ENCODE measurements around the gene RNF25. TPM values are rescaled to one million over a fixed set of nuclear protein-coding genes. Genes with fewer than 3 reads are reported as not detected.

RNF25 gene
- total and polyA plus RNA-seq, 2 of the 8 experiments (the other 6 are each of a cell fraction or from before 2014, with no cell fraction given), result 19.6 to 29.6 TPM

- no peak for TF ChIP-seq RFX5 (IDR thresholded peaks at IDR 0.05; ENCODE audit: borderline replicate concordance, low read depth, low read length)
Observed at GRCh38 chr2:218663901-218664300, 7.9 kb downstream of the RNF25 start (continued).

All from H1 (cell line).